ENCODE measurements around the gene HDDC2. TPM values are rescaled to one million over a fixed set of nuclear protein-coding genes. Genes with fewer than 3 reads are reported as not detected.
A peak's percentile ranks its signal among the peaks of the same experiment; 100 is the strongest.
"Not testable (repeated sequence)": the region's sequence is repeated elsewhere in the genome, so short reads cannot be mapped to it uniquely, and the experiment has no call there.

HDDC2 gene
- total and polyA plus RNA-seq, 5 donors from 2014 or later, result 28.9 to 92.6 (median 87.5) TPM

- H3K4me3 ChIP-seq (ENCODE audit: low read depth, low read length), result no peak overlapping the region
- H3K27me3 Mint-ChIP-seq, result no peaks in the 10 kb centered on the region
- H3K4me1 Mint-ChIP-seq, result peaks cover 18 to 41% (median 27%) of the 10 kb centered on the region in 4 donors
- no peak for ATAC-seq (ENCODE audit: low read depth in 2 of 2)
- no peak overlapping the region for H3K4me3 Mint-ChIP-seq
- peaks cover 61% of the 10 kb centered on the region for H3K36me3 ChIP-seq (ENCODE audit: control insufficient read depth, insufficient read depth, low read length)
- peaks cover 0 to 5% (median 0%) of the 10 kb centered on the region in 7 donors for H3K9me3 Mint-ChIP-seq
- H3K27ac Mint-ChIP-seq, result no peak overlapping the region
- no peak for DNase-seq
- H3K9me3 ChIP-seq (ENCODE audit: control insufficient read depth in 2 of 2, low read length in 2 of 2), result no peaks in the 10 kb centered on the region
- H3K4me1 ChIP-seq (ENCODE audit: control insufficient read depth, insufficient read depth, low read length, poor library complexity, severe bottlenecking), result no peaks in the 10 kb centered on the region
- H3K36me3 Mint-ChIP-seq, result peaks cover 68% of the 10 kb centered on the region
- no peak overlapping the region for H3K27ac ChIP-seq (ENCODE audit: insufficient read depth, low read length, poor library complexity, severe bottlenecking)
- H3K27me3 ChIP-seq (ENCODE audit: control insufficient read depth, insufficient read depth, low read length), result no peaks in the 10 kb centered on the region
Measured at GRCh38 chr6:125293587-125293986, 8.2 kb downstream of the HDDC2 start.

DNA sequence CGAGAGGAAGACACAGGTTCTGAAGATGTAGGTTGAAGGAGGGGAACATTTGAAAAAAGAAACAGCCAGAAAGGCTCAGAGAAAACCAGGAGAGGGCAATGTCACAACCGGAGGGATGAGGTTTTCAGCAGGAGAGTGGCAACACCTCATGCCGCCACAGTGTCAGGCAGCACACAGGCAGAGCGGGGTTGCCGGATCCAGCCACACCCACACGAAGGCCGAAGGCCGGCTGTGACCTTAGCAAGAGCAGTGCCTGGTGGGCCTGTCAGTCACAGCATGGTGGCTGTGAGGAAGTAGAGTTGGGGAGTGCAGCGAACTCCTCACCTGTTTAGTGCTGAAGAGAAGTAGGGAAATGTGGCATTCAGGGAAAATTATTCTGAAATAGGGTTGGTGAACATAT lies 14.0 kb downstream of the HDDC2 start:
- H3K9me3 Mint-ChIP-seq, result peaks cover 0 to 14% (median 5%) of the 10 kb centered on the region in 7 donors

DNA sequence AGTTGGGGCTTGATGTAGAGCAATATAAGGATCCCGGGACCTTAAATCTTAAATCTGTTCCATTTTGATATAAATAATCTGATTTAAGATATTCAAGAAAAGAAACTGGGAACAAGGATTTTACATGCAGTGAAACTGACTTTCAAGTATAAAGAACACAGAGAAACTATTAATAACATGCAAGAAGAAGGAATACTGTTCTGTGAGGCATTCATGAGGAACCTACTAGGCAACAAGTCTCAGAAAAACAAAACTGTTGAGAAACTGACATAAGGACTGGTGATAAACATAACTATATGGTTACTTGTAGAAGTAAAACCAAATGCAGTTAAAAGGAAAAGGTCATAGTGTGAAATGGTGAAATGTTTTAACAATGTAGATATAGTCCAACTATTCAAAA lies 15.8 kb downstream of the HDDC2 start:
- H3K27me3 Mint-ChIP-seq, result no peaks in the 10 kb centered on the region

More for the DNA sequence above, 14.0 kb downstream of the HDDC2 start:
- H3K4me3 Mint-ChIP-seq, result no peak overlapping the region
- H3K27ac Mint-ChIP-seq, result peak overlapping the region in 2 of 3 donors; percentile 52 to 77
- H3K36me3 Mint-ChIP-seq, result peaks cover 86% of the 10 kb centered on the region
- no peak for ATAC-seq (ENCODE audit: low read depth in 2 of 2)
- Histone ChIP-seq H3K36me3 (ENCODE audit: control insufficient read depth, insufficient read depth, low read length) (peaks cover 56% of the 10 kb centered on the region), H3K4me1 (ENCODE audit: control insufficient read depth, insufficient read depth, low read length, poor library complexity, severe bottlenecking) (no peaks in the 10 kb centered on the region), H3K27me3 (ENCODE audit: control insufficient read depth, insufficient read depth, low read length) (no peaks in the 10 kb centered on the region), H3K9me3 (ENCODE audit: control insufficient read depth in 2 of 2, low read length in 2 of 2) (peaks cover 0 to 8% of the 10 kb centered on the region in 2 experiments), H3K27ac (ENCODE audit: insufficient read depth, low read length, poor library complexity, severe bottlenecking) (no peak overlapping the region), H3K4me3 (ENCODE audit: low read depth, low read length) (no peak overlapping the region)
- H3K4me1 Mint-ChIP-seq, result peaks cover 24 to 40% (median 28%) of the 10 kb centered on the region in 4 donors
- DNase-seq, result no peak
- H3K27me3 Mint-ChIP-seq, result no peaks in the 10 kb centered on the region

GRCh38 chr6:125285353-125285752 lies 16.4 kb downstream of the HDDC2 start:
- H3K9me3 ChIP-seq (ENCODE audit: control insufficient read depth in 2 of 2, low read length in 2 of 2), result peaks cover 0 to 8% of the 10 kb centered on the region in 2 experiments
- no peak overlapping the region for H3K27ac Mint-ChIP-seq
- H3K36me3 ChIP-seq (ENCODE audit: control insufficient read depth, insufficient read depth, low read length), result peaks cover 44% of the 10 kb centered on the region
- DNase-seq (no peak), ATAC-seq (ENCODE audit: low read depth in 2 of 2) (no peak)
- H3K9me3 Mint-ChIP-seq, result peaks cover 0 to 18% (median 11%) of the 10 kb centered on the region in 7 donors
- H3K27me3 ChIP-seq (ENCODE audit: control insufficient read depth, insufficient read depth, low read length), result no peaks in the 10 kb centered on the region
- H3K4me3 ChIP-seq (ENCODE audit: low read depth, low read length), result no peak overlapping the region
- H3K36me3 Mint-ChIP-seq, result peaks cover 87% of the 10 kb centered on the region
- no peaks in the 10 kb centered on the region for H3K27me3 Mint-ChIP-seq
- H3K4me1 Mint-ChIP-seq, result peaks cover 27 to 50% (median 36%) of the 10 kb centered on the region in 4 donors
- H3K4me1 ChIP-seq (ENCODE audit: control insufficient read depth, insufficient read depth, low read length, poor library complexity, severe bottlenecking), result no peaks in the 10 kb centered on the region
- H3K27ac ChIP-seq (ENCODE audit: insufficient read depth, low read length, poor library complexity, severe bottlenecking), result no peak overlapping the region
- no peak overlapping the region for H3K4me3 Mint-ChIP-seq

More for the DNA sequence above, 15.8 kb downstream of the HDDC2 start:
- Histone ChIP-seq H3K4me1 (ENCODE audit: control insufficient read depth, insufficient read depth, low read length, poor library complexity, severe bottlenecking) (no peaks in the 10 kb centered on the region), H3K27me3 (ENCODE audit: control insufficient read depth, insufficient read depth, low read length) (no peaks in the 10 kb centered on the region), H3K36me3 (ENCODE audit: control insufficient read depth, insufficient read depth, low read length) (peaks cover 44% of the 10 kb centered on the region), H3K9me3 (ENCODE audit: control insufficient read depth in 2 of 2, low read length in 2 of 2) (peaks cover 0 to 8% of the 10 kb centered on the region in 2 experiments), H3K4me3 (ENCODE audit: low read depth, low read length) (no peak overlapping the region), H3K27ac (ENCODE audit: insufficient read depth, low read length, poor library complexity, severe bottlenecking) (no peak overlapping the region)
- H3K36me3 Mint-ChIP-seq, result peaks cover 85% of the 10 kb centered on the region
- H3K4me3 Mint-ChIP-seq, result no peak overlapping the region
- H3K27ac Mint-ChIP-seq, result no peak overlapping the region
- peaks cover 0 to 18% (median 11%) of the 10 kb centered on the region in 7 donors for H3K9me3 Mint-ChIP-seq
- DNase-seq (no peak), ATAC-seq (ENCODE audit: low read depth in 2 of 2) (no peak)
- peaks cover 27 to 47% (median 35%) of the 10 kb centered on the region in 4 donors for H3K4me1 Mint-ChIP-seq

DNA sequence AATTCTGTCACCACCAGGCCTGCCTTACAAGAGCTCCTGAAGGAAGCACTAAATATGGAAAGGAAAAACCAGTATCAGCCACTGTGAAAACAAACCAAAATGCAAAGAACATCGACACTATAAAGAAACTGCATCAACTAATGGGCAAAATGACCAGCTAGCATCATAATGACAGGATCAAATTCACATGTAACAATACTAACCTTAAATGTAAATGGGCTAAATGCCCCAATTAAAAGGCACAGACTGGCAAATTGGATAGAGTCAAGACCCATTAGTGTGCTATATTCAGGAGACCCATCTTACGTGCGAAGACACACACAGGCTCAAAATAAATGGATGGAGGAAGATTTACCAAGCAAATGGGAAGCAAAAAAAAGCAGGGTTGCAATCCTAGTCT lies 19.3 kb downstream of the HDDC2 start:
- Mint-ChIP-seq H3K4me1 (peaks cover 28 to 63% (median 43%) of the 10 kb centered on the region in 4 donors), H3K27ac (peak overlapping the region in 1 of 3 donors; percentile 26), H3K9me3 (peaks cover 0 to 14% (median 10%) of the 10 kb centered on the region in 7 donors), H3K36me3 (peaks cover 82% of the 10 kb centered on the region)
- H3K27me3 ChIP-seq (ENCODE audit: control insufficient read depth, insufficient read depth, low read length); H3K4me3 ChIP-seq (ENCODE audit: low read depth, low read length); DNase-seq; H3K4me3 Mint-ChIP-seq; ATAC-seq (ENCODE audit: low read depth in 2 of 2); H3K27ac ChIP-seq (ENCODE audit: insufficient read depth, low read length, poor library complexity, severe bottlenecking); H3K4me1 ChIP-seq (ENCODE audit: control insufficient read depth, insufficient read depth, low read length, poor library complexity, severe bottlenecking); H3K9me3 ChIP-seq (ENCODE audit: control insufficient read depth in 2 of 2, low read length in 2 of 2); H3K27me3 Mint-ChIP-seq: not testable (repeated sequence)
- peaks cover 37% of the 10 kb centered on the region for H3K36me3 ChIP-seq (ENCODE audit: control insufficient read depth, insufficient read depth, low read length)

- not testable (repeated sequence) for H3K27me3 ChIP-seq (ENCODE audit: control insufficient read depth, insufficient read depth, low read length); H3K27me3 Mint-ChIP-seq; H3K4me3 Mint-ChIP-seq; H3K4me1 ChIP-seq (ENCODE audit: control insufficient read depth, insufficient read depth, low read length, poor library complexity, severe bottlenecking); H3K4me3 ChIP-seq (ENCODE audit: low read depth, low read length); ATAC-seq (ENCODE audit: low read depth in 2 of 2); H3K27ac ChIP-seq (ENCODE audit: insufficient read depth, low read length, poor library complexity, severe bottlenecking); DNase-seq; H3K9me3 ChIP-seq (ENCODE audit: control insufficient read depth in 2 of 2, low read length in 2 of 2)
- Mint-ChIP-seq H3K4me1 (peaks cover 28 to 50% (median 36%) of the 10 kb centered on the region in 4 donors), H3K36me3 (peaks cover 78% of the 10 kb centered on the region), H3K9me3 (peaks cover 0 to 12% (median 6%) of the 10 kb centered on the region in 7 donors), H3K27ac (peak overlapping the region in 2 of 3 donors; percentile 70 to 71)
- peaks cover 34% of the 10 kb centered on the region for H3K36me3 ChIP-seq (ENCODE audit: control insufficient read depth, insufficient read depth, low read length)
Measured at GRCh38 chr6:125280370-125281035, 21.3 kb downstream of the HDDC2 start.

DNA sequence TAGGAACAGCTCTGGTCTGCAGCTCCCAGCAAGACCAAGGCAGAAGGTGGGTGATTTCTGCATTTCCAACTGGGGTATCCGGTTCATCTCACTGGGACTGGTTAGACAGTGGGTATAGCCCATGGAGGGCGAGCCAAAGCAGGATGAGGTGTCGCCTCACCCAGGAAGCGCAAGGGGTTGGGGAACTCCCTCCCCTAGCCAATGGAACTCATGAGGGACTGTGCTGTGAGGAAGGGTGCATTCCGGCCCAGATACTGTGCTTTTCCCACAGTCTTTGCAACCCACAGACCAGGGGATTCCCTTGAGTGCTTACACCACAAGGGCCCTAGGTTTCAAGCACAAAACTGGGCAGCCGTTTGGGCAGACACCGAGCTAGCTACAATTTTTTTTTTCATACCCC lies 21.8 kb downstream of the HDDC2 start:
- Mint-ChIP-seq H3K27ac (peak overlapping the region in 2 of 3 donors; percentile 70 to 71), H3K4me1 (peaks cover 26 to 50% (median 34%) of the 10 kb centered on the region in 4 donors), H3K27me3 (no peaks in the 10 kb centered on the region), H3K4me3 (no peak overlapping the region), H3K9me3 (peaks cover 0 to 10% (median 6%) of the 10 kb centered on the region in 7 donors), H3K36me3 (peaks cover 77% of the 10 kb centered on the region)
- H3K27ac ChIP-seq (ENCODE audit: insufficient read depth, low read length, poor library complexity, severe bottlenecking), result no peak overlapping the region
- no peak overlapping the region for H3K4me3 ChIP-seq (ENCODE audit: low read depth, low read length)
- H3K4me1 ChIP-seq (ENCODE audit: control insufficient read depth, insufficient read depth, low read length, poor library complexity, severe bottlenecking), result no peaks in the 10 kb centered on the region
- H3K36me3 ChIP-seq (ENCODE audit: control insufficient read depth, insufficient read depth, low read length), result peaks cover 34% of the 10 kb centered on the region
- ATAC-seq (ENCODE audit: low read depth in 2 of 2) (no peak), DNase-seq (no peak)
- H3K27me3 ChIP-seq (ENCODE audit: control insufficient read depth, insufficient read depth, low read length), result no peaks in the 10 kb centered on the region
- H3K9me3 ChIP-seq (ENCODE audit: control insufficient read depth in 2 of 2, low read length in 2 of 2), result no peaks in the 10 kb centered on the region

GRCh38 chr6:125277838-125278237 lies 23.9 kb downstream of the HDDC2 start:
- no peak overlapping the region for H3K4me3 ChIP-seq (ENCODE audit: low read depth, low read length)
- Mint-ChIP-seq H3K4me3 (no peak overlapping the region), H3K27me3 (no peaks in the 10 kb centered on the region), H3K36me3 (peaks cover 73% of the 10 kb centered on the region), H3K27ac (no peak overlapping the region), H3K4me1 (peaks cover 13 to 30% (median 24%) of the 10 kb centered on the region in 4 donors), H3K9me3 (peaks cover 0 to 10% (median 4%) of the 10 kb centered on the region in 7 donors)
- peaks cover 46% of the 10 kb centered on the region for H3K36me3 ChIP-seq (ENCODE audit: control insufficient read depth, insufficient read depth, low read length)
- DNase-seq (no peak), ATAC-seq (ENCODE audit: low read depth in 2 of 2) (no peak)
- no peaks in the 10 kb centered on the region for H3K27me3 ChIP-seq (ENCODE audit: control insufficient read depth, insufficient read depth, low read length)
- H3K4me1 ChIP-seq (ENCODE audit: control insufficient read depth, insufficient read depth, low read length, poor library complexity, severe bottlenecking), result no peaks in the 10 kb centered on the region
- no peak overlapping the region for H3K27ac ChIP-seq (ENCODE audit: insufficient read depth, low read length, poor library complexity, severe bottlenecking)
- H3K9me3 ChIP-seq (ENCODE audit: control insufficient read depth in 2 of 2, low read length in 2 of 2), result no peaks in the 10 kb centered on the region
